Measurements from ENCODE around the gene ARHGEF12.

DNA sequence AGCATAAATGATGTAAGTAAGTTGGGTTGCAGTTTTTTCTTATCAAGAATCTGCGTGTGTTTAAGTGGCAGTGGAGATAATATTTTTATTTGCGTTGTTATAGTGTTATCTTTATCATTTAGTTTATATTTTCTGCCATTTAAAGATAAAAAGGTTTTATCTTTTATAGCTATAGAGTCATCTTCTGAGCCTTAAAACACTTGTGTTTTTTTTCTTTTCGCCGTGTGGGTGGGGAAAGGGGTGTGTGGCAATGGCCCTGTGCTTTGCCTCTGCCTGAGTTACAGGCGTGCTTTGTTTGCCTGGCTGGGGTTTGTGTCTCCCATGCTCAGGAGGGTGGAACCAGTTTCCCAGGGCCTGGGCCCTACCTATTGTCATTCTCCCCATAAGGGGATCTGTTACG, 16.2 kb downstream of the ARHGEF12 start:
- TF ChIP-seq, protein P1, sequence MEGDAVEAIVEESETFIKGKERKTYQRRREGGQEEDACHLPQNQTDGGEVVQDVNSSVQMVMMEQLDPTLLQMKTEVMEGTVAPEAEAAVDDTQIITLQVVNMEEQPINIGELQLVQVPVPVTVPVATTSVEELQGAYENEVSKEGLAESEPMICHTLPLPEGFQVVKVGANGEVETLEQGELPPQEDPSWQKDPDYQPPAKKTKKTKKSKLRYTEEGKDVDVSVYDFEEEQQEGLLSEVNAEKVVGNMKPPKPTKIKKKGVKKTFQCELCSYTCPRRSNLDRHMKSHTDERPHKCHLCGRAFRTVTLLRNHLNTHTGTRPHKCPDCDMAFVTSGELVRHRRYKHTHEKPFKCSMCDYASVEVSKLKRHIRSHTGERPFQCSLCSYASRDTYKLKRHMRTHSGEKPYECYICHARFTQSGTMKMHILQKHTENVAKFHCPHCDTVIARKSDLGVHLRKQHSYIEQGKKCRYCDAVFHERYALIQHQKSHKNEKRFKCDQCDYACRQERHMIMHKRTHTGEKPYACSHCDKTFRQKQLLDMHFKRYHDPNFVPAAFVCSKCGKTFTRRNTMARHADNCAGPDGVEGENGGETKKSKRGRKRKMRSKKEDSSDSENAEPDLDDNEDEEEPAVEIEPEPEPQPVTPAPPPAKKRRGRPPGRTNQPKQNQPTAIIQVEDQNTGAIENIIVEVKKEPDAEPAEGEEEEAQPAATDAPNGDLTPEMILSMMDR (IDR thresholded peaks at IDR 0.05; ENCODE audit: low read depth, low read length) = no peak
- TF ChIP-seq EZH2phosphoT487 (IDR thresholded peaks at IDR 0.05; ENCODE audit: low read depth) = no peak

Data from OCI-LY3 (cell line).